Heart right ventricle (tissue), 16 donors: ENCODE results near the gene GRID1. TPM values are rescaled to one million over a fixed set of nuclear protein-coding genes. Genes with fewer than 3 reads are reported as not detected.

Experiments
- ATAC-seq, 8 donors: fragments of 200-7000 bp; cut with Tn5 transposase; one replicate each; pipeline ENCODE4 v1.9.1; 2020; ENCODE audit warnings: mild to moderate bottlenecking in 8 of 8, moderate library complexity in 8 of 8, moderate number of reproducible peaks in 1 of 8
- DNase-seq, 2 donors: peaks; one replicate each; pipeline ENCODE4 v3.0.0-alpha.2; 2020
- H3K27ac ChIP-seq, 10 donors: fragments of 200-600 bp; sonication (generic) in 2 of 10; one replicate each; pipeline versions ENCODE4 v1.5.0 to v1.8.0; 2020 to 2022; ENCODE audit warnings: mild to moderate bottlenecking in 3 of 10
- H3K27me3 ChIP-seq, 7 donors: fragments of 200-600 bp; one replicate each; pipeline ENCODE4 v1.8.0; 2021 to 2022; ENCODE audit warnings: mild to moderate bottlenecking in 2 of 7
- H3K36me3 ChIP-seq, 9 donors: fragments of 200-600 bp; sonication (generic) in 1 of 9; one replicate each; pipeline versions ENCODE4 v1.5.0 to v1.8.0; 2020 to 2022; ENCODE audit warnings: mild to moderate bottlenecking in 2 of 9
- H3K4me1 ChIP-seq, 9 donors: fragments of 200-600 bp; sonication (generic) in 1 of 9; one replicate each; pipeline versions ENCODE4 v1.5.0 to v1.8.0; 2020 to 2022; ENCODE audit warnings: mild to moderate bottlenecking in 4 of 9
- H3K4me3 ChIP-seq, 10 donors: fragments of 200-600 bp; sonication (generic) in 2 of 10; one replicate each; pipeline versions ENCODE4 v1.5.0 to v1.8.0; 2020 to 2022; ENCODE audit warnings: mild to moderate bottlenecking in 7 of 10, moderate library complexity in 2 of 10
- H3K9me3 ChIP-seq, 11 donors: fragments of 200-600 bp in 10 of 11; sonication (generic) in 2 of 11; one replicate each; pipeline versions ENCODE4 v1.5.0 to v1.8.0; 2013 to 2022; ENCODE audit warnings: mild to moderate bottlenecking in 2 of 11, control low read depth in 1 of 11, moderate library complexity in 1 of 11
- WGBS, 2 donors: extraction: QIAGEN DNeasy Blood & Tissue Kit; methylation state at CpG; one replicate each; pipeline ENCODE4 v1.1.7; 2013; ENCODE audit warnings: inconsistent platforms in 1 of 2; 5-methylcytosine and 5-hydroxymethylcytosine counted together
- intact Hi-C, 10 donors: fragments of 100-400 bp; cut with DNase I; formaldehyde crosslinking; loops; one replicate each; pipeline versions ENCODE4 v1.11.1 to v1.14.2; 2022
- polyA plus RNA-seq, 2 donors: library from polyadenylated mRNA; stranded (reverse); fragments of 200-250 nt; gene quantifications; one replicate each; pipeline ENCODE4 v1.2.3, GENCODE V29; 2013
- total RNA-seq, 10 donors: library from RNA; stranded (reverse); fragmentation: NEBNext Ultra II Directional in 3 of 10; extraction: Animal tissue kit (Norgen Biotek cat#: 25700) in 3 of 10; gene quantifications; one replicate each; pipeline versions ENCODE4 v1.2.1 to v1.2.4, GENCODE V29; 2021 to 2023
- TF ChIP-seq, protein P1 (sequence below), 9 donors: fragments of 200-600 bp; sonication (generic) in 2 of 9; IDR thresholded peaks; one replicate each; pipeline versions ENCODE4 v1.5.0 to v1.8.0; 2021 to 2022; ENCODE audit warnings: antibody characterized with exemption in 9 of 9, mild to moderate bottlenecking in 5 of 9, moderate library complexity in 1 of 9
- donor health status: Arrhythmogenic right ventricular cardiomyopathy.
- donor health status: ischemic (EF 13 %, LVEDD 7.1; RV severe dilation, severe dysfunction).
- donor health status: healthy with polysubstance abuse.
- donor health status: DM: no; HTN: yes; CAD: no.
- donor health status: DM: no; HTN: no; CAD: no.
- donor health status: ischemic (EF 25% LVEDD 6.9; RV normal size, moderate dysfunction).
- donor health status: ischemic (EF 25% LVEDD 5.7; RV mildly dilated, moderate dysfunction).
- donor health status: healthy.
- donor health status: DM: yes; HTN: yes; CAD: no.
- donor health status: Ischemic cardiomyopathy.
- donor health status: ischemic (EF 35%, LVEDD 5.7; RV mildly dilated, moderate dysfunction).
- donor health status: nonischemic (EF 11% LVEDD 7.7; RV severe dilation, severe dysfunction).
- donor health status: DM: yes; HTN: yes; CAD: no.
- donor health status: PGD.
- donor health status: ischemic (EF 29% LVEDD 5.4; RV normal size, mild dysfunction).
- donor health status: nonischemic (EF 23%, LVEDD 6.1; RV moderate dilation, normal function).

The GRID1 gene
- total and polyA plus RNA-seq, 12 donors, result 0.44 to 3.4 (median 1.5) TPM

DNA sequence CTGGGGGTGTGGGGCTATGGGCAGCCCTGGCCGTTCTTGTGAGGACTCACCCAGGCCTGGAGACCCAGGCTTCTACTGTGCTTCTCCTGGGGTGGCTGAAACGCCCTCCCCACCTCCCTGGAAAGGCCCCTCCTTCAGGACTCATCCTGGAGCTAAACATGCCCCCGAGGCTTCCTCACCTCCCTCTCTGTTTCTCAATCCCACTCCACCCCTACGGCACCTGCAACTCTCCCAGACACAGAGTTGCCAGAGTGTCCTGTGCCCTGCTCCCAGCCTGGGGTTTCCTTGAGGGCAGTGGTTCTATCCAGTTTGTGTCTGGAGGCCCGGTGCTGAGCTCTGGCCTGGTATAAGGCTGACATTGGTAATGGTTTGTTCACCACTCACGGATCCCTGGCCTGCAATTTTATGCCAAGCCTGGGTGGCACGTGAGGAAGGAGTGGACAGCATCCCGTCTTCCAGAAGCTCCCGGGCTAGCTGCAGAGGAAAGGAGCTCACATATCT, 68.0 kb downstream of the GRID1 start:
- intact Hi-C loops, result no loop called here
- TF ChIP-seq, protein P1, sequence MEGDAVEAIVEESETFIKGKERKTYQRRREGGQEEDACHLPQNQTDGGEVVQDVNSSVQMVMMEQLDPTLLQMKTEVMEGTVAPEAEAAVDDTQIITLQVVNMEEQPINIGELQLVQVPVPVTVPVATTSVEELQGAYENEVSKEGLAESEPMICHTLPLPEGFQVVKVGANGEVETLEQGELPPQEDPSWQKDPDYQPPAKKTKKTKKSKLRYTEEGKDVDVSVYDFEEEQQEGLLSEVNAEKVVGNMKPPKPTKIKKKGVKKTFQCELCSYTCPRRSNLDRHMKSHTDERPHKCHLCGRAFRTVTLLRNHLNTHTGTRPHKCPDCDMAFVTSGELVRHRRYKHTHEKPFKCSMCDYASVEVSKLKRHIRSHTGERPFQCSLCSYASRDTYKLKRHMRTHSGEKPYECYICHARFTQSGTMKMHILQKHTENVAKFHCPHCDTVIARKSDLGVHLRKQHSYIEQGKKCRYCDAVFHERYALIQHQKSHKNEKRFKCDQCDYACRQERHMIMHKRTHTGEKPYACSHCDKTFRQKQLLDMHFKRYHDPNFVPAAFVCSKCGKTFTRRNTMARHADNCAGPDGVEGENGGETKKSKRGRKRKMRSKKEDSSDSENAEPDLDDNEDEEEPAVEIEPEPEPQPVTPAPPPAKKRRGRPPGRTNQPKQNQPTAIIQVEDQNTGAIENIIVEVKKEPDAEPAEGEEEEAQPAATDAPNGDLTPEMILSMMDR (IDR thresholded peaks at IDR 0.05), result no peak
- H3K4me1 ChIP-seq, result no peaks in the 10 kb centered on the region
- H3K4me3 ChIP-seq, result no peak overlapping the region
- WGBS, 2 donors, result 69 to 80% methylated on average over 9 of the region's 9 CpGs
- no peaks in the 10 kb centered on the region for H3K36me3 ChIP-seq
- DNase-seq, result no peak
- no peaks in the 10 kb centered on the region for H3K9me3 ChIP-seq
- no peak overlapping the region for H3K27ac ChIP-seq
- ATAC-seq, result no peak
- H3K27me3 ChIP-seq, result peaks cover 0 to 4% (median 0%) of the 10 kb centered on the region in 7 donors

GRCh38 chr10:86295791-86296190, 70.8 kb downstream of the GRID1 start:
- ATAC-seq (no peak), DNase-seq (no peak)
- intact Hi-C loops, result no loop called here
- Histone ChIP-seq H3K27ac (no peak overlapping the region), H3K4me1 (no peaks in the 10 kb centered on the region), H3K9me3 (no peaks in the 10 kb centered on the region), H3K36me3 (no peaks in the 10 kb centered on the region), H3K27me3 (peaks cover 0 to 4% (median 0%) of the 10 kb centered on the region in 7 donors), H3K4me3 (no peak overlapping the region)
- TF ChIP-seq, protein P1 (IDR thresholded peaks at IDR 0.05), result no peak
- WGBS, 2 donors, result 73 to 85% methylated on average over 3 of the region's 3 CpGs

- no peaks in the 10 kb centered on the region for H3K9me3 ChIP-seq
- TF ChIP-seq, protein P1 (IDR thresholded peaks at IDR 0.05), result no peak
- intact Hi-C loops, result no loop called here
- no peaks in the 10 kb centered on the region for H3K4me1 ChIP-seq
- DNase-seq, result no peak
- no peak for ATAC-seq
- H3K27ac ChIP-seq, result no peak overlapping the region
- H3K27me3 ChIP-seq, result peaks cover 0 to 4% (median 0%) of the 10 kb centered on the region in 7 donors
- 92 to 93% methylated on average over 14 of the region's 14 CpGs for WGBS, 2 donors
- H3K36me3 ChIP-seq, result no peaks in the 10 kb centered on the region
- H3K4me3 ChIP-seq, result no peak overlapping the region
Observed at GRCh38 chr10:86295351-86295750, 71.2 kb downstream of the GRID1 start.

DNA sequence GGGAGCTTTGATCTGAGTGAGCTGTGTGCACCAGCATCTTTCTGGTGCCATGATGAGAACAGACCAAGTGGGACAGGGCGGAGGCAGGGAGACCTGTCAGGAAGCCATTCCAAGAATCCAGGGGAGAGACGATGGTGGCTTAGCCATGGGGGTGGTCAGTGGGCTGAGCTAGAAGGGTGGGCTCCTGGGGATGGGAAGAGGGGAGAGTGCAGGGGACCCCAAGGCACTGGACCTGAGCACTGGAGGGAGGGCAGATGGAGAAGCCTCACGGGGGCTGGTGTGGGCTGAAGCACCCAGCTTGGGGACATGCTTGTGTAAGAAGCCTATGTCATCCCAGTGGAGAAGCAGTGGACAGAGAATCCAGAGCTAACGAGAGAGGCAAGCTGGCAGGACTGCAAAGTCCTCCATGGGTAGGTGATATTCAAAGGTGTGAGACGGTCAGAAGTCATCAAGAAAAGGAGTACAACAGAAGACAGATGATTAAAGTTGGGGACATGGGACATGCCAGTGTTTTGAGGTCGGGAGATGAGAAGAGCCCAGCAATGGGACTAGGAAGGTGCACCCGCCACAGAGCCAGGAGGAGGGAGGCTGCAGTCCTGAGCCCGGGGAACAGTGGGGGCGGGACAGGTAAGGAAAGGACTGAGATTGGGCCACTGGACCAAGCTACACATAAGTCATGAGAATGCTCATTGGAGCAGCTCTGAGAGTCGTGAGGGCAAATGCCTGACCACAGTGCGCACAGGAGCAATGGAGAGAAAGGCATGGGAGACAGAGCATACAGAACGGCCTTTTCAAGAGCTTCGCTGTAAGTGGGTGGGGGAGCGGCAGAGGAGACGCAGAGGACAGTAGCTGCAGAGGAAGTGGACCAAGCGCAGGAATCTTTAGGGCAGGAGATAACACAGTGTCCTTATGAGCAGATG, 72.0 kb downstream of the GRID1 start:
- intact Hi-C loops, result no loop called here
- WGBS, 2 donors, result 83 to 86% methylated on average over 16 of the region's 16 CpGs
- DNase-seq (no peak), ATAC-seq (no peak)
- Histone ChIP-seq H3K27ac (no peak overlapping the region), H3K36me3 (no peaks in the 10 kb centered on the region), H3K4me1 (no peaks in the 10 kb centered on the region), H3K9me3 (no peaks in the 10 kb centered on the region), H3K27me3 (peaks cover 0 to 4% (median 0%) of the 10 kb centered on the region in 7 donors), H3K4me3 (no peak overlapping the region)
- TF ChIP-seq, protein P1 (IDR thresholded peaks at IDR 0.05), result no peak
